Measurements from ENCODE around the gene AK8.

Gene AK8

GRCh38 chr9:132857616-132858342 is 20.3 kb downstream of the AK8 start:
- no peak for DNase-seq

GRCh38 chr9:132857031-132857430 is 21.1 kb downstream of the AK8 start:
- no peak for DNase-seq

GRCh38 chr9:132855904-132856303 is 22.2 kb downstream of the AK8 start:
- DNase-seq, result no peak

GRCh38 chr9:132854832-132855231 is 23.3 kb downstream of the AK8 start:
- DNase-seq, result no peak

GRCh38 chr9:132853482-132853881 is 24.6 kb downstream of the AK8 start:
- no peak for DNase-seq

- no peak for DNase-seq
These were observed 28.8 kb downstream of the AK8 start for GRCh38 chr9:132849185-132849706.

GRCh38 chr9:132846918-132847515 is 31.1 kb downstream of the AK8 start:
- no peak for DNase-seq

- DNase-seq, result no peak
These were observed 31.8 kb downstream of the AK8 start for GRCh38 chr9:132846109-132846917.

- DNase-seq, result no peak
These were observed 35.7 kb downstream of the AK8 start for GRCh38 chr9:132842124-132843044.

GRCh38 chr9:132840980-132841379 is 37.1 kb downstream of the AK8 start:
- DNase-seq, result no peak

GRCh38 chr9:132838291-132838690 is 39.8 kb downstream of the AK8 start:
- no peak for DNase-seq

- DNase-seq, result no peak
These were observed 40.4 kb downstream of the AK8 start for GRCh38 chr9:132837501-132838286.

GRCh38 chr9:132834343-132834742 is 43.7 kb downstream of the AK8 start:
- DNase-seq, result no peak

GRCh38 chr9:132833550-132834121 is 44.4 kb downstream of the AK8 start:
- DNase-seq, result no peak

GRCh38 chr9:132832171-132832881 is 45.8 kb downstream of the AK8 start:
- DNase-seq, result no peak

GRCh38 chr9:132828201-132828770 is 49.8 kb downstream of the AK8 start:
- DNase-seq, result no peak

GRCh38 chr9:132827366-132827765 is 50.7 kb downstream of the AK8 start:
- no peak for DNase-seq

GRCh38 chr9:132826621-132827365 is 51.3 kb downstream of the AK8 start:
- DNase-seq, result no peak

- no peak for DNase-seq
These were observed 52.0 kb downstream of the AK8 start for GRCh38 chr9:132826131-132826530.

- no peak for DNase-seq
These were observed 52.7 kb downstream of the AK8 start for GRCh38 chr9:132825430-132825829.

Measured in CD4-positive, alpha-beta T cell treated with Interleukin-4 for 4 hours (primary cell).